Measurements from ENCODE around the gene CST9.

The CST9 gene

DNA sequence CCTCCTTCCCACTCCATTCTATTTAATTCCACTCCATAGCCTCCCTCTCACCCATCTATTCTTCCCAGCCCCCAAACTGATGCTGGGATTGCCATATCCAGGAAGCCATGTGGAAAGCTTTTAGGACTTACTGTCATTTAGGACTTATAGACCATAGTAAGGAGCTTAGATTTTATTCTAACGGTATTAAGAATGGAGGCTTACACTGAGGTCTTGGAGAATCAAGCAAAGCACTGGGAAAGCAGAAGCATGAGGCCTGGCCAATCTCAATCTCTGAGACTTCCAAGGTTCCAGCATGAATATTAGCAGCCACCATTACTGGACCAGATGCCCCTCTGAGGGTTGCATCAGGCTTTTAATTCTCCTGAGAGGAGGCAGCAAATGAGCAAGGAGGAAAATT lies 1.4 kb downstream of the CST9 start:
- H3K27ac Mint-ChIP-seq: no peak overlapping the region
- TF ChIP-seq, protein P1, sequence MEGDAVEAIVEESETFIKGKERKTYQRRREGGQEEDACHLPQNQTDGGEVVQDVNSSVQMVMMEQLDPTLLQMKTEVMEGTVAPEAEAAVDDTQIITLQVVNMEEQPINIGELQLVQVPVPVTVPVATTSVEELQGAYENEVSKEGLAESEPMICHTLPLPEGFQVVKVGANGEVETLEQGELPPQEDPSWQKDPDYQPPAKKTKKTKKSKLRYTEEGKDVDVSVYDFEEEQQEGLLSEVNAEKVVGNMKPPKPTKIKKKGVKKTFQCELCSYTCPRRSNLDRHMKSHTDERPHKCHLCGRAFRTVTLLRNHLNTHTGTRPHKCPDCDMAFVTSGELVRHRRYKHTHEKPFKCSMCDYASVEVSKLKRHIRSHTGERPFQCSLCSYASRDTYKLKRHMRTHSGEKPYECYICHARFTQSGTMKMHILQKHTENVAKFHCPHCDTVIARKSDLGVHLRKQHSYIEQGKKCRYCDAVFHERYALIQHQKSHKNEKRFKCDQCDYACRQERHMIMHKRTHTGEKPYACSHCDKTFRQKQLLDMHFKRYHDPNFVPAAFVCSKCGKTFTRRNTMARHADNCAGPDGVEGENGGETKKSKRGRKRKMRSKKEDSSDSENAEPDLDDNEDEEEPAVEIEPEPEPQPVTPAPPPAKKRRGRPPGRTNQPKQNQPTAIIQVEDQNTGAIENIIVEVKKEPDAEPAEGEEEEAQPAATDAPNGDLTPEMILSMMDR (IDR thresholded peaks at IDR 0.05; ENCODE audit: unreplicated experiment in 3 of 3): no peak
- H3K9me3 Mint-ChIP-seq: no peaks in the 10 kb centered on the region
- peaks cover 10% of the 10 kb centered on the region for H3K27me3 Mint-ChIP-seq (ENCODE audit: low read depth)
- H3K4me3 Mint-ChIP-seq: no peak overlapping the region
- H3K36me3 Mint-ChIP-seq (ENCODE audit: low read depth): no peaks in the 10 kb centered on the region
- no peaks in the 10 kb centered on the region for H3K4me1 Mint-ChIP-seq

DNA sequence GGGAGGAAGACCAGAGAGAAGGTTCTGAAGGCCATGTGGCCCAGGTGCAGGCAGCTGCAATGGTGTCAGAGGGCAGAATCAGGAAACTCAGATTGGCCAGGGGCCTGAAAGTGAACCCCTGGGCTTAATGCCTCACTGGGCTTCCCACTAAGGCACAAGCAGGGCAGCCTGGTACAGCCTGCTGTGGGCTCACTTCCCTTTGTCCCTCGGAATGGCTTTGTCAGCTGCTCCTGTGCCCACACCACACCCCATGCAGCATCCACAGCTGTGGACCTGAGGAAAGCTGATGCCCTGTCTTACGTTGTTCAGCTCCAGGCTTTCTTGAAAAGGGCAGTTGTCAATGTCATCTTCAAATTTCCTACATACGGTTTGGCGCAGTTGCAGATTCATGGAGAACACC lies 2.4 kb downstream of the CST9 start:
- H3K27ac Mint-ChIP-seq: no peak overlapping the region

DNA sequence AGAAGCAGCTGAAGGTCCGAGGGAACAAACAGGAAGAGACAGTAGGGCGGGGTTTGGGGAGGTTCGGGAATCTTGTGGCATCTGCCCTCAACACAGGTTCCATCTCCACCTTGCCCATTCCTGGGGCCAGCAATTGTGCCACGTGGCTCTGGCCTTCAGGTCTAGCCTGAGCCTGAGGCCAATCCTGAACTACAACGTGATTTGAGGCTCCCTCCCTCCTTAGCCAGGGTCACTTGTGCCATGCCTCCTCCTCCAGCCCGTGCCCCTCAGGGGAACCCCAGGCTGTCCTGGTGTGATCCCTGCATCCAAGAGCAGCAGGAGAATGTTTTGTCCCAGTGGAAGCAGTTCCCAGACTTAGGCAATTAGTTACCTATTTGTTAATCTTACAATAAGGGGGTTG lies 3.0 kb downstream of the CST9 start:
- Mint-ChIP-seq H3K9me3 (no peaks in the 10 kb centered on the region), H3K27ac (no peak overlapping the region), H3K27me3 (ENCODE audit: low read depth) (peaks cover 10% of the 10 kb centered on the region), H3K4me1 (no peaks in the 10 kb centered on the region), H3K4me3 (no peak overlapping the region), H3K36me3 (ENCODE audit: low read depth) (no peaks in the 10 kb centered on the region)
- TF ChIP-seq, protein P1 (IDR thresholded peaks at IDR 0.05; ENCODE audit: unreplicated experiment in 3 of 3): no peak

More for the DNA sequence above, 2.4 kb downstream of the CST9 start:
- Mint-ChIP-seq H3K27me3 (ENCODE audit: low read depth) (peaks cover 10% of the 10 kb centered on the region), H3K9me3 (no peaks in the 10 kb centered on the region), H3K4me1 (no peaks in the 10 kb centered on the region), H3K36me3 (ENCODE audit: low read depth) (no peaks in the 10 kb centered on the region), H3K4me3 (no peak overlapping the region)
- TF ChIP-seq, protein P1 (IDR thresholded peaks at IDR 0.05; ENCODE audit: unreplicated experiment in 3 of 3): no peak

DNA sequence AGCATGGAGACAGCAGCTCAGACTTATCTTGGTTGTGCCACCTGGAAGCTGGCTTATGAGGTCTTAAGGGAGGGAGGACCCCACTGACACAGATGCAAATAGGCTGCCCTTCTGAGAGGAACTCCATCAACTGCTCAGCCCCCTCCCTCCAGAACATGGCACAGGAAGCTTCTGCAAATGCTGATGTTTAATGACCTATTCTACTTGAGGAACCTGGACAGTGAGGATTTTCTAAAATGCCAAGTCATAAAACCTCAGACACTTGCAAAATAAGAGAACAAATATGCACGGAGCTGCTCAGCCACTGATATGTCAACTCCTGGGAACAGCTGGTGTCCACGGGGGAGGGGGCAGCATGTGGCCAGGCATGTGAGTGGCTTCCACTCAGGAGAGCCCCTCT lies 3.5 kb downstream of the CST9 start:
- Mint-ChIP-seq H3K27ac (no peak overlapping the region), H3K4me3 (no peak overlapping the region), H3K36me3 (ENCODE audit: low read depth) (no peaks in the 10 kb centered on the region), H3K4me1 (no peaks in the 10 kb centered on the region), H3K9me3 (no peaks in the 10 kb centered on the region), H3K27me3 (ENCODE audit: low read depth) (peaks cover 7% of the 10 kb centered on the region)
- TF ChIP-seq, protein P1 (IDR thresholded peaks at IDR 0.05; ENCODE audit: unreplicated experiment in 3 of 3): no peak

DNA sequence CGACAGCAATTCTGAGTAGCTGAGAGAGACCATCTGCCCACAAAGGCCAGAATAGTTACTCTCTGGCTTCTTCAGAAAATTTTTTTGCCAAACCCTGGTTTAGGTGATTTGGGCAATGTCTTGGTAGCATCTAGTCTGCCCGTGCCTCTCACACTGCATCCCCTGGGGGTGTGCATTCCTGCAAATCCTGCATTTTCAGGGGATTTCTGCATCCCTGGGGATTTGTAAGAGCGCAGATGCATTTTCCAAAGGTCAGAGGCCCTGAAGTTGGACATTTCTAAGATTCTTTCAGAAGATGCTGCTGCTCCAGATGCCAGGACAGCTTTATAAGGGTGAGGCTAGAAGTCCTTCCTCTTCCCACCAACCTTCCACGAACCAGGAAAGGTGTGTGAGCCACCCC lies 4.0 kb downstream of the CST9 start:
- no peaks in the 10 kb centered on the region for H3K9me3 Mint-ChIP-seq
- TF ChIP-seq, protein P1 (IDR thresholded peaks at IDR 0.05; ENCODE audit: unreplicated experiment in 3 of 3): no peak

DNA sequence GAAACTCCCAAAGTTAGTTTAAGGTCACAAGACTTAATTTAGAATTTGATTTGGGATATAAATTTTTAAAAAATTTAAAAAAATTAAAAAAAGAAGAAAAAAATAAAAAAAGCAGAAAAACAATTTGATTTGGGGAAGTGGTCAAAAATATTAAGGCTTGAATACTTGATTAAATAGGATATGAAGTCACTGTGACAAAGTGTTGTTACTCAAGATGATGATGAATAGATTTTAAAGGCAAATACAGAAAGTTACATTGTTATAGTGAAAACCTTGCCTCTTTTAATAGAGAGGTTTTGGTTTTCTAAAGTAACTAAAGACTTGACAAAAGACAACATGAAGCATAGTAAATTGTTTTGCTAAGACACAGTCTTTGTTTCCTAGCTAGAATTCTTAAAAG lies 7.2 kb downstream of the CST9 start:
- no peak overlapping the region for H3K27ac Mint-ChIP-seq
- TF ChIP-seq, protein P1 (IDR thresholded peaks at IDR 0.05; ENCODE audit: unreplicated experiment in 3 of 3): no peak
- no peaks in the 10 kb centered on the region for H3K27me3 Mint-ChIP-seq (ENCODE audit: low read depth)
- H3K9me3 Mint-ChIP-seq: peaks cover 3% of the 10 kb centered on the region
- no peaks in the 10 kb centered on the region for H3K4me1 Mint-ChIP-seq
- H3K4me3 Mint-ChIP-seq: no peak overlapping the region
- H3K36me3 Mint-ChIP-seq (ENCODE audit: low read depth): no peaks in the 10 kb centered on the region

More for the DNA sequence above, 4.0 kb downstream of the CST9 start:
- peaks cover 4% of the 10 kb centered on the region for H3K27me3 Mint-ChIP-seq (ENCODE audit: low read depth)
- H3K36me3 Mint-ChIP-seq (ENCODE audit: low read depth): no peaks in the 10 kb centered on the region
- no peak overlapping the region for H3K27ac Mint-ChIP-seq
- no peaks in the 10 kb centered on the region for H3K4me1 Mint-ChIP-seq
- H3K4me3 Mint-ChIP-seq: no peak overlapping the region
